Skin epidermis (tissue), 12 donors: ENCODE measurements around the gene SCYL2.
"Not testable (repeated sequence)": the region's sequence is repeated elsewhere in the genome, so short reads cannot be mapped to it uniquely, and the experiment has no call there.

Experiments used
- H3K27ac ChIP-seq, 21 experiments: fragments of 200-600 bp; sonication (generic) in 11 of 21; one replicate each; pipeline ENCODE4 v1.5.0; 2020; ENCODE audit warnings: mild to moderate bottlenecking in 3 of 21, inconsistent platforms in 2 of 21, moderate library complexity in 2 of 21
- H3K4me3 ChIP-seq, 7 experiments: fragments of 200-600 bp; sonication (generic) in 2 of 7; one replicate each; pipeline ENCODE4 v1.5.0; 2020; ENCODE audit warnings: inconsistent platforms in 2 of 7, mild to moderate bottlenecking in 2 of 7, moderate library complexity in 1 of 7

SCYL2 gene

DNA sequence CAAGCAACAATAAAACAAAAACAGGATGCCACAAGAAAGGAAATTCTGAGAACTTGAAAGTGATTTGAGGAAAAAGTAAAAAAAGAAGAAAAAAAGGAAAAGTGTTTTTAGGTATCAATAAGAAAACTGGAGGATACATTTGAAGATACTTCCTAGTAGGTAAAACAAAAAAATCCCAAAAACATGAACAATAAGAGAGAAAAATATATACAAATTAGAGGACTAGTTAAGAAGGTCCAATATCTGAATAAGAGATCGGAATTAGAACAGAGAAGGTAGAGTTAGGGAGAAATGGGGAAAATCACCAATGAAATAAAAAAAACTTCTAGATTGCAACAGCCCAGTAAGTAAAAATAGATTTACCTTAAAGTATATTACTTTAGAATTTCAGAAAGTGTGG is 8.8 kb upstream of the SCYL2 start:
- Histone ChIP-seq H3K4me3 (no peak overlapping the region), H3K27ac (no peak overlapping the region)

DNA sequence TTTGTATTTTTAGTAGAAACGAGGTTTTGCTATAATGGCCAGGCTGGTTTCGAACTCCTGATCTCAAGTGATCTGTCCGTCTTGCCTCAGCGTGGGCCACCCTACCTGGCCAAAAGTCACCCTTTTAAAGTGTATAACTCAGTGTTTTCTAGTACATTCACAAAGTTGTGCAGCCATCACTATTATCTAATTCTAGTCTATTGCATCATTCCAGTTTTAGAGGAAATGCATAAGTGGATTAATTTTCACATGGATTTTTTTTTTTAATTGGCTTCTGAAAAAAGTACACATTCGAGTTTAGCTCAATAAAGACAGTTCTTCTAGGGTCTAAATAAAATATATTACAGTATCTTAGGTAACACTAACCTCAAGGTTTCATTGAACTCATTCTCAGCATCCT is 3.8 kb upstream of the SCYL2 start:
- H3K27ac ChIP-seq, result no peak overlapping the region
- no peak overlapping the region for H3K4me3 ChIP-seq

DNA sequence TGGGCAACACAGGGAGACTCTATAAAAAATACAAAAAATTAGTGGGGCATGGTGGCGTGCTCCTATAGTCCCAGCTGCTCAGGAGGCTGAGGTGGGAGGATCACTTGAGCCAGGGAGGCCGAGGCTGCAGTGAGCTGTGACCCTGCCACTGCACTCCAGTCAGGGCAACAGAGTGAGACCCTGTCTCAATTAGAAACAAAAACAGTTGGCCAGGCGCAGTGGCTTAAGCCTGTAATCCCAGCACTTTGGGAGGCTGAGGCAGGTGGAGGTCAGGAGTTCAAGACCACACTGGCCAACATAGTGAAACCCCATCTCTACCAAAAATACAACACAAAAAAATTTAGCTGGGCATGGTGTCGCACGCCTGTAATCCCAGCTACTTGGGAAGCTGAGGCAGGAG is 1.9 kb upstream of the SCYL2 start:
- H3K4me3 ChIP-seq, H3K27ac ChIP-seq: not testable (repeated sequence)

DNA sequence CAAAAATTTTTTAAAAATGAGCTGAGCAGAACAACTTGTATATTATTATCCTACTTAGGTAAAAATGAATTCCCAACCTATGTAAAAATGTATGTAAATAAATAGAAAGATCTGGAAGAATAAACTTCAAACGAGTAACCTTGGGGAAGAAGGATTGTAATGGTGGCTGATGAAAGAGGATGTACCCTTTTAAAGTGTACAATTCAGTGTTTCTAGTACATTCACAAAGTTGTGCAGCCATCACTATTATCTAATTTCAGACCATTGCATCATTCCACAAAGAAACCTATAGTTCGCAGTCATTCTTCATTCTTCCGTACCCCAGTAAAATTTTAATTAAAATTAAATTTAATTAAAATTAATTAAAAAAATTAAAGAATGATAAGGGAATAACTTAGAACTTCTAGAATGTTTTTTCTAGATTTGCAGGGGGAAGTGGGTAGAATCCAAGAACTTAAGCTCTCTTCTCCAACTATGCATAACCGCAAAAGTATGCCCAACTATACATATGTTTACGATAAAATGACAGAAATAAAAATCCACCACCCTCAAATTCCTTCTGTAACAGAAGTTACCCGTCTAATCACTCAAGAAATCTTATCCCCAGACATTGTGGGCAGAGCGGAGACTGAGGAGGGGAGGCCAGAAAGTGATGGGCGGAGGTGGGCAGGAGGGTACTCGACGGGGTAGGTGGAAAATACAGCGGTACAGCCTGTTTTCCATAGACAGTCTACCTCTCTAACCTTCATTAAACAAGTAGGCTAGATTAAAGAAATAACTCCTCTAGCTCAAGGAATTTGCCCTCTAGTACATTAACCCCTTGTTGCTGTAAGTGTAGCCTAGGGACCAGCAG is 1.0 kb upstream of the SCYL2 start:
- Histone ChIP-seq H3K27ac (peak overlapping the region in 19 of 21 experiments; percentile 27 to 99 (median 96)), H3K4me3 (peak overlapping the region; percentile 76 to 99 (median 96))

DNA sequence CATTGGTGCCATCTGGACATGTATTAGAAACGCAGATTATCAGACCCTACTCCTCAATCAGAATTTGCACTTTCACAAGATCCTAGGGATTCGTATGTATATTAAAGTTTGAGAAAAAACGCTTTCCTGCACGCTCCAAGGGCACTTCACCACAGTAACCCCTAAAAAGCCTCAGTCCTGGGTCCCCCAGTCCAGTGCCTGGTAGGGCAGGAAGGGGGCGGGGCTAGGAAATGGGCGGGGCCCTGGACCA is 467 bp upstream of the SCYL2 start:
- Histone ChIP-seq H3K4me3 (peak overlapping the region; percentile 76 to 99 (median 96)), H3K27ac (peak overlapping the region in 20 of 21 experiments; percentile 27 to 99 (median 96))

DNA sequence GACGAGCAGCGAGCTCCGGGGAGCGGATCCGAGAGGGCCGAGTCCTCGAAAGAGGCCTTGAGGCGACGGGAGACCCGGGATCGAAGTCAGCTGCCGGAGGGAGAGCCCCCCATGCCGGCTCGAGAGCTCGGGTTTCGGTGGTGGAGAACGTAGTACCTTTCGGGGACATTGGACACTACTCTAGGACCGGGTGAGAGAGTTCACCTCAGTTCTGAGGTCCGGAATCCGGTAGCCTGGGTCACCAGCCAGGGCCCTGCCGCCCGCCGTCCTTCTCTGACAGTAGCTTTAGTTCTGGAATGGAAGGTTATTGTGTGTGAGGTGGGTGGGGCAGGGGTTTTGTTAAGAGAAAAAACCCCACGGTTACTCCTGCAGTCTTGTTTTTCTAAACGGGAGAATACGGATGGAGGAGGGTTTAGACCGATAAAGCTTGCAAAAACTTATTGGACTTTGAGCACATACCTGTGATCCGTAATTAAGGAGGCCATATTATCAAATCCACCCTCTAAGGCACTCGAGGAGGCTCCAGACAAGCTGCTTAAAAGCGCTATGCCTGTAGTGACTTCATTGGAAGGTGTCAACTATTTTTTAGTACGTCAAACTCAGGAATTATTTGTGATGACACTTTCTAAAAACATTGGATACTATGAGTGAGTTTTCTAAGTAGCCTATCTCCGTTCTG is 765 bp downstream of the SCYL2 start:
- Histone ChIP-seq H3K27ac (peak overlapping the region; percentile 86 to 99 (median 96)), H3K4me3 (peak overlapping the region; percentile 76 to 99 (median 96))

DNA sequence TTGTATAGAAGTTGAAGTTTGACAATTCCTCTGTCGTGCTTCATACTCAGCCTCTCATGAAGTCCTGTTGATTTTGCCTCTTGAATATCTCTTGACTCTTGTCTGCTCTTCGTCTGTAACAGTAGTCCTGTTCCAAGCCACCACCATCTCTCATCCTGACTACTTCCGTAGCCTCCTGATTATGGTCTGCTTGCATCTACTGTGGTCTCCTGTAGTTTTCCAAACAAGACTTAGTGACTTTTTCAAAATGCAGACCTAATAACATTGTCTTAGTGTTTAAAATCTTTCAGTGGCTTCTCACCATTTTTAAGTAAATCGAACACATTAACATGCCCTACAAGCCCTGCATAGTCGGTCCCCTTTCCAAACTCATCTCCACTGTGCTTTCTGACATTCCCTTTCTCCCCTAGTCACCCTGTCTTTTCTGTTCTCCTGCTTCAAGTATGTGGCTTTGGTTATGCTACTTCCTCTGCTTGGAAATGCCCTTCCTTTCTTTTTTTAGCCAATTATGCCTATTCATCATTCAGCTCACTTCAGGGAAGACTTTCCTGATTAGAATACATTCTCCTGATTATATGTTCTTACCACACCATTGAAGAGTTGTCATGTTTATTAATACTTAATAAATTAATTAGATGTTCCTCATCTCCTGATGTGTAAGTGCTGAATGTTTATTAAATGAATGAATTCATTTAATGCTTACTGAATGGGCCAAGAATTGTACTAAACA is 2.0 kb downstream of the SCYL2 start:
- Histone ChIP-seq H3K4me3 (peak overlapping the region in 2 of 7 experiments; percentile 96 to 99), H3K27ac (peak overlapping the region in 1 of 21 experiments; percentile 98)

DNA sequence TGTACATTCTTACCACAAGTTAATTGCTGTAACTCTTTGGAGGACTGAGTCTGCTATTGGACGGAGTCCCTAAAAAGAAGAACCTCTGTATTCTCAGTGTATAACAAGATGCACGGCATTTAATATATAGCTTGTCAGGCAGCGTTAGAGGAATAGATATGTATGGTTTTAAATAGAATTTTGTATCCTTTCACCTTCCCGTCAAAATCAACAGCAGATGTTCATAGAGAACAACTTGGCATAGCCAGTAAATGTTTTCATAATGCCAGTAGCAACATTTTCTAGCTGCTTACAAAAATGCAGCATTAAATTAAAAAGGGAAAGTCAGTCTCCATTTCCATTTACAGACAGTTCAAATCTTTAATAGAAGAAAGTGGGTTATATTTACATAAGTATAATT is 6.8 kb downstream of the SCYL2 start:
- Histone ChIP-seq H3K27ac (no peak overlapping the region), H3K4me3 (no peak overlapping the region)

DNA sequence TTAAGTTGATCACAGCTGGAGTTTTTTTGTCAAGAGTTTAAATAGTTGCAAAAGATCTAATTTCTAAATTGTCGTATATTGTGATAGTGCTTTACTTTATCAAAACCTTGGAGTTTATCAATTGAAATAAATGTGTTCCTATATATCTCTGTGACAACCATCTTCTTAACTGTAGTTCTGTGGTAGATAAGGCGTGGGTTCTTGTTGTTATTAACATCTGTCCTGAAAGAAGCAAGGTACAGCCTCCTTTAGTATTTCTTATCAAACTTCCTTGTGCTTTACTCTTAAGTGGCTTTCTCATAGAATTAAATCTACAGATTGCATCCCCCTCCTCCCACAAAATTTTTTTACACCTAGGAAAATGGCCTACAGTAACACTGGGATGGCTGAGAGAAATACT is 7.3 kb downstream of the SCYL2 start:
- Histone ChIP-seq H3K27ac (no peak overlapping the region), H3K4me3 (no peak overlapping the region)

DNA sequence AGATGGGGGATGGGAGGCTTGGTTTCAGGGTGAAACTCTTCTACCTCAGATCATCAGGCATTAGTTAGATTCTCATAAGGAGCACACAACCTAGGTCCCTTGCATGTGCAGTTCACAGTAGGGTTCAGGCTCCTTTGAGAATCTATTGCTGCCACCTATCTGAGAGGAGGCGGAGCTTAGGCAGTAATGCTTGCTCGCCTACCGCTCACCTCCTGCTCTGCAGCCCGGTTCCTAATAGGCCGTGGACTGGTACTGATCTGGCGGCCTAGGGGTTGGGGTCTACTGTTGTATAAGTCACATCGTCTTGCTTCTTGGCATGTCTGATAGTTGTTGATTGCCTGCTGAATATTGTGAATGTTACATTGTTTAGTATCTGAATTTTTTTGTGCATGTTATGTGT is 12.2 kb downstream of the SCYL2 start:
- H3K27ac ChIP-seq, result no peak overlapping the region
- H3K4me3 ChIP-seq, result no peak overlapping the region

DNA sequence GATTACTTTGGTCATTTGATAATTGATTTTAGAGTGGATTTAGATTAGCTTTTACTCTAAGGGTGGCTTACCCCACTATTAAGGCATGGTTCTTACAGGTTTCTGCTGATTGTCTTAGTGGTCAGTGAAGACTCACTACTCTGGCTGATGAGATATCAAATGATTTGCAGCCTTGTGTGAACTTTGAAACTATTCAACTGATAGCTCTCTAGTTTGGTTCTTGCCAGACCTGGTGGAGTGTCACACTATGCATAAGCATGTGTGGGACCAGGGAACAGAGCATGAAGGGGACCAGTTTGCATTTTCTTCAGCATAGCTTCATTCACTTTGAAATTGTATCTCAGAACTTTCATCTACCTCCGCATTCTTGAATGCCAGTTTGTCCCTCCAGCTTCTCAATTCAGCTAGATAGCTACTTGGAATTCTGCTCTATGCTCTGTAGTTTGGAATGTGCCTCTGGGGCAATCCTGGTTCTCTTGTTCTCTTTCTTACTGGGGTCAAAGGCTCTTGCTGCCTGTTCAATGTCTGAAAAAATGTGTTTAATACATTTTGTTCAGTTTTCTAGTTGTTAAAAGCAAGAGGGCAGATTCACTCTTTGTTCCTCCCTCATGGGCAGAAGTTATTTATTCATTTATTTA is 12.7 kb downstream of the SCYL2 start:
- H3K4me3 ChIP-seq, result no peak overlapping the region
- H3K27ac ChIP-seq, result no peak overlapping the region

DNA sequence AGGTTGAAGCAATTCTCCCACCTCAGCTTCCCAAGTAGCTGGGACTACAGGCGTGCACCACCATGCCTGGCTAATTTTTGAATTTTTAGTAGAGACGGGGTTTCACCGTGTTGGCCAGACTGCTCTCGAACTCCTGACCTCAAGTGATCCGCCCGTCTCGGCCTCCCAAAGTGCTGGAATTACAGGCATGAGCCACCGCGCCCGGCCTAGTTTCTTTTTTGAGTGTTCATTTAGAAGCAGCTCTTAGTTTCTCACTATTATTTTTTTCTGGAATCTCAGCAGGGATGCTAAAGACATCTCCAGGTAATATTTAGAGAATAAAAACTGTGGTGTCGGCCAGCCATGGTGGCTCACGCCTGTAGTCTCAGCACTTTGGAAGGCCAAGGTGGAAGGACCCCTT is 17.6 kb downstream of the SCYL2 start:
- not testable (repeated sequence) for H3K4me3 ChIP-seq

DNA sequence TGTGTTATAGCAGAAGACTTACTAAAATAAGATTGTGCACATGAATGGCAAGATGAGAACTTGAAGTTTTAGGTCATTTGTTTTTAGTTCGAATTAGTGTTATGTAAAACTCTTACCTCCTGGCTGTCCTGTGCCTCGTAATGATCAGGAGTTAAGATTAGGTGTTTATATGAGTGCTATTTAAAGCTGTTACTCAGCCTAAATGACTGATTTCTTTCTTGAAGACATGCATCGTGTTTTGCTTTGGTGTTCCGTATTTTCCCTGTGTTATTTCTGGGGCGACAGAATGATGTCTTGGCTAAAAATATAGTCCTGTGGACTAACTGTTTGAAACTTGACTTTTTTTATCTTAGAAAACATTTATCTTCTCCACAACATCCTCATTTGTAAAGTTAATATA is 22.1 kb downstream of the SCYL2 start:
- H3K4me3 ChIP-seq, result no peak overlapping the region
- no peak overlapping the region for H3K27ac ChIP-seq

More for the DNA sequence above, 17.6 kb downstream of the SCYL2 start:
- H3K27ac ChIP-seq, result not testable (repeated sequence)

DNA sequence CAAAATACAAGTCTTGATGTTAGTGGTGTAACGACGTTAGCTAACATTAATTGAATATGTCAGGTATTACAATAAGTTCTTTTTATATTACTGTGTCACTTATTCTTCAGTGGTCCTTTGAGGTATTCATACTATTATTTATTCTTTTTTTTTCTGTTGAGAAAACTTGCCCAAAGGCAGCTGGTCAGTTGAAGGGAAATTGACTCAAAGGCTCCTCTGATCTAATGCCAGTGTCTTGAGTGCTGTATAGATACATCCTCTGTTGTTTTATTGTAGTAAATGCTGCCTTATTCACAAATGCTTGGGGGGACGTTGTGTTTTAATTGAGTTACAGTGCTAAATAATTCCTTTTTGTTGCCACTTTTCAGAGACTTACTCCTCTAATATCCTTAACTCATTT is 23.0 kb downstream of the SCYL2 start:
- Histone ChIP-seq H3K4me3 (no peak overlapping the region), H3K27ac (no peak overlapping the region)

DNA sequence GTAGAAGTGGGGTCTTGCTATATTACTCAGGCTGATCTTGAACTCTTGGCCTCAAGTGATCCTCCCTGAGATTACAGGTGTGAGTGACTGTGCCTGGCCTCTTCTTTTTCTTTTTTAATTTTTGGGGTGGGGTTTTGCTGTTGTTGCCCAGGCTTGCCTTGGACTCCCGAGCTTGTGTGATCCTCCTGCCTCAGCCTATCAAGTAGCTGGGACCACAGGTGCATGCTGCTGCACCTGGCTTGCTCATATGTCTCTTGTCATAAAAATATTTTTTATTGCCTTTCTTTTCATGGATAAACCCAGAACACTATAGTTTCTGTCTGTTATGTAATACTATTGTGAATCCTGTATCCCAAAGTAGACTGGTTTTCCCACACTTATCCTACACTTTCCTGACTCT is 26.0 kb downstream of the SCYL2 start:
- Histone ChIP-seq H3K27ac (no peak overlapping the region), H3K4me3 (no peak overlapping the region)

DNA sequence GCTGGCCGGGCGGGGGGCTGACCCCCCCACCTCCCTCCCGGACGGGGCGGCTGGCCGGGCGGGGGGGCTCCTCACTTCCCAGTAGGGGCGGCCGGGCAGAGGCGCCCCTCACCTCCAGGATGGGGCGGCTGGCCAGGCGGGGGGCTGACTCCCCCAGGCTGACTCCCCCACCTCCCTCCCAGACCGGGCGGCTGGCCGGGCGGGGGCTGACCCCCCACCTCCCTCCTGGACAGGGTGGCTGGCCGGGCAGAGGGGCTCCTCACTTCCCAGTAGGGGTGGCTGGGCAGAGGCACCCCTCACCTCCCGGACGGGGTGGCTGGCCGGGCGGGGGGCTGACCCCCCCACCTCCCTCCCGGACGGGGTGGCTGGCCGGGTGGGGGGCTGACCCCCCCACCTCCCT is 27.4 kb downstream of the SCYL2 start:
- H3K27ac ChIP-seq, H3K4me3 ChIP-seq: not testable (repeated sequence)

DNA sequence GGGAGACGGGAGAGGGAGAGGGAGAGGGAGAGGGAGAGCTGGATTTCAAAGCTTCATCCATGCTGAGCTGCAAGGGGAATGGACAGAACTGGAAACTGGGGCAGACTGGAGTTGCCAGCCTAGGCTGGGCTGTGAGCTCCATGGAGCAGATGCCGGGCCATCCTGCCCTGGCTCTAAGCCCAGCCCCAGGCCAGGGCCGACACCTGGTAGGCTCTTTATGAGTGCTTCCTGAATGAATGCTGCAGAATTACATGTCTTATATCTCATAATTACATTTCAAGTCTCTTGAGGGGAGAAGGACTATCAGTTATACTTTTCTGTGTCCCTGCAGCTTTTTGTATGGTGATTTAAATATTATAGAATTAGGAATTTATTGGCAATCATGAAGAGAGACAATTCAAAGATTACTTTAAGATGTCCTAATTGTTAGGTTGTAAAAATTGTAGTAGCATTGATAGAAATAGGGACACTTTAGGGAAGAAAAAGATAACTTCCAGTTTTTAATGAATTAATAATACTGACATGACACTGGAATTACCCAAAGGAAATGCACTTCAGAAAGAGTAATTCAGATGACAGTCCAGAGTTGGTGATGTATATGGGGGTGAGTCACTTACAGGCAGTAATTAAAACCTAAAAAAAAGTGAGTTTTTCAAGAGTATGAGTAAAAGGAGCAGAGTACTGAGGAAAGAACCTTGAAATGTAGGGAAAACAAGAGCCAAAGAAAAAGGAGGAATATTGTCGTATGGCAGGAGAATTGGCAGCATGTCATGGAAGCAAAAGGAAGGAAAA is 29.0 kb downstream of the SCYL2 start:
- Histone ChIP-seq H3K27ac (no peak overlapping the region), H3K4me3 (no peak overlapping the region)

DNA sequence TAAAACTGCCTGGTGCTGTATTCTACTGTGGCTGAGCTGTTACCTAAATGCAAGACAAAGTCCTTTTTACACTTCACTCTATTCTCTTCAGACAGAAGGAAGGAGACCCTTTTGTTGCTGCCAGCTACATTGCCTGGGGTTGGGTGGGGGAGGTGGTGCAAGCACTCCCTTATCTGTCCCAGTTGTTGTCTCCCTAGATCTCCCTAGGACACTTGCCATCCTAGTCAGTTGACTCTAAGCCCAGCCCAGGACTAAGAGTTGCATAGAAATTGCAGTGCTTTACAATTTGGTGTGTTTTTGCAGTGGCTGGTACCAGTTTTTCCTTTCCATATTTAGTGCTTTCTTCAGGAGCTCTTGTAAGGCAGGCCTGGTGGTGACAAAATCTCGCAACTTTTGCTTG is 35.1 kb downstream of the SCYL2 start:
- no peak overlapping the region for H3K27ac ChIP-seq

DNA sequence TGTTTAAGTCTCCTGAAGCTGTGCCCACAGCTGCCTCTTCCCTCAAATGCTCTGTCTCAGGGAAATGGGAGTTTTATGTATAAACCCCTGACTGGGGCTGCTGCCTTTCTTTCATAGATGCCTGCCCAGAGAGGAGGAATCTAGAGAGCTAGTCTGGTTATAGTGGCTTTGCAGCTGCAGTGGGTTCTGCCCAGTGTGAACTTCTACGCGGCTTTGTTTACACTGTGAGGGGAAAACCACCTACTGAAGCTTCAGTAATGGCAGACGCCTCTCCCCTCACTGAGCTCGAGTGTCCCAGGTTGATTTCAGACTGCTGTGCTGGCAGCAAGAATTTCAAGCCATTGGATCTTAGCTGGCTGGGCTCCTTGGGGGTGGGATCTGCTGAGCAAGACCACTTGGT is 36.9 kb downstream of the SCYL2 start:
- no peak overlapping the region for H3K27ac ChIP-seq
- H3K4me3 ChIP-seq, result no peak overlapping the region

More for the DNA sequence above, 35.1 kb downstream of the SCYL2 start:
- H3K4me3 ChIP-seq, result no peak overlapping the region

DNA sequence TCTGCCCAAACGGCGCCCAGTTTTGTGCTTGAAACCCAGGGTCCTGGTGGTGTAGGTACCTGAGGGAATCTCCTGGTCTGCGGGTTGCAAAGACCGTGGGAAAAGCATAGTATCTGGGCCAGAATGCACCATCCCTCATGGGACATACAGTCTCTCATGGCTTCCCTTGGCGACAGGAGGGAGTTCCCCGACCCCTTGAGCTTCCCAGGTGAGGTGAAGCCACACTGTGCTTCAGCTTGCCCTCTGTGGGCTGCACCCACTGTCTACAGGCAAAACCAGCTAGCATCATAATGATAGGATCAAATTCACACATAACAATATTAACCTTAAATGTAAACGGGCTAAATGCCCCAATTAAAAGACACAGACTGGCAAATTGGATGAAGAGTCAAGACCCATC is 37.4 kb downstream of the SCYL2 start:
- H3K4me3 ChIP-seq, H3K27ac ChIP-seq: not testable (repeated sequence)
